GM12878 (cell line): ENCODE results near the gene TLCD3B. TPM values are rescaled to one million over a fixed set of nuclear protein-coding genes. Genes with fewer than 3 reads are reported as not detected.

Experiments used
- ATAC-seq: fragments of 200-7000 bp; cut with Tn5 transposase; 3 replicates; pipeline ENCODE4 v1.9.1; 2020; ENCODE audit warnings: mild to moderate bottlenecking, moderate library complexity
- BruUV-seq: library from RNA; stranded (reverse); fragments of 400-500 nt; replicated peaks from 2 replicates; lab custom pipeline; 2021; lab: Mats Ljungman, UMichigan
- CTCF ChIA-PET: fragments of 300-600 bp; sonication (Branson Sonifier 250); formaldehyde crosslinking; extraction: SDS; loops from one replicate; lab custom pipeline; 2021; ENCODE audit warnings: inconsistent platforms; lab: Yijun Ruan, JAX
- POLR2A ChIA-PET: fragments of 350-600 bp; formaldehyde crosslinking; extraction: SDS; loops from one replicate; lab custom pipeline; 2021; ENCODE audit warnings: inconsistent platforms; lab: Charles Lee
- RAD21 ChIA-PET: fragments of 300-600 bp; sonication (Branson Sonifier 250); formaldehyde crosslinking; loops from one replicate; lab custom pipeline; 2023; ENCODE audit warnings: antibody characterized with exemption; ENCODE audit not compliant: unreplicated experiment; lab: Charles Lee
- SMC1A ChIA-PET: fragments of 300-600 bp; sonication (Branson Sonifier 250); formaldehyde crosslinking; loops from one replicate; lab custom pipeline; 2023; ENCODE audit not compliant: unreplicated experiment, uncharacterized antibody; lab: Charles Lee
- DNase-seq: peaks from one replicate; pipeline ENCODE4 v3.0.0-alpha.2; 2011; ENCODE audit warnings: low read depth, low spot score
- FAIRE-seq: peaks from 3 replicates; lab custom pipeline; 2011; peaks lifted over from hg19 to GRCh38; lab: Jason Lieb, UNC
- H2AFZ ChIP-seq: 2 replicates; pipeline ENCODE4 v1.6.0; 2011; ENCODE audit warnings: low read depth, low read length, control low read depth; ENCODE audit not compliant: control insufficient read depth
- H3K27ac ChIP-seq: 2 replicates; pipeline ENCODE4 v1.5.1; 2011; ENCODE audit warnings: control low read depth; ENCODE audit not compliant: control insufficient read depth, insufficient read depth
- H3K27me3 ChIP-seq, 2 experiments: replicated peaks in 1 of 2; 2 replicates each; pipeline versions ENCODE4 v1.6.0 to v1.6.1; 2011; ENCODE audit warnings: low read length in 1 of 2; ENCODE audit not compliant: control insufficient read depth in 2 of 2, insufficient read depth in 2 of 2
- H3K36me3 ChIP-seq, 2 experiments: 2 replicates each; pipeline ENCODE4 v1.5.1; 2011; ENCODE audit warnings: low read length in 1 of 2; ENCODE audit not compliant: control insufficient read depth in 2 of 2, insufficient read depth in 2 of 2
- H3K4me1 ChIP-seq: 2 replicates; pipeline ENCODE4 v1.6.1; 2011; ENCODE audit warnings: mild to moderate bottlenecking, low read length, moderate library complexity, mixed read lengths; ENCODE audit not compliant: control insufficient read depth, insufficient read depth
- H3K4me2 ChIP-seq: 2 replicates; pipeline ENCODE4 v1.6.0; 2011; ENCODE audit warnings: control low read depth; ENCODE audit not compliant: control insufficient read depth, insufficient read depth
- H3K4me3 ChIP-seq: fragments of 200-600 bp; sonication (generic); 2 replicates; pipeline ENCODE4 v1.5.1; 2016
- H3K79me2 ChIP-seq: 2 replicates; pipeline ENCODE4 v1.6.0; 2011; ENCODE audit warnings: low read length; ENCODE audit not compliant: control insufficient read depth, insufficient read depth
- H3K9ac ChIP-seq: 2 replicates; pipeline ENCODE4 v1.8.0; 2011; ENCODE audit warnings: low read length, control low read depth, mixed read lengths; ENCODE audit not compliant: control insufficient read depth, insufficient read depth
- H3K9me3 ChIP-seq: replicated peaks from 3 replicates; pipeline ENCODE4 v1.5.1; 2011; ENCODE audit warnings: mild to moderate bottlenecking, low read length; ENCODE audit not compliant: control insufficient read depth, insufficient read depth
- H4K20me1 ChIP-seq: 2 replicates; pipeline ENCODE4 v1.6.0; 2011; ENCODE audit not compliant: control insufficient read depth, insufficient read depth
- BCL11A ChIP-seq: IDR thresholded peaks from 2 replicates; pipeline ENCODE4 v1.6.1; 2011; ENCODE audit warnings: low read depth, low read length
- BHLHE40 ChIP-seq, 2 experiments: fragments of 450-650 bp in 1 of 2; IDR thresholded peaks; 2 replicates each; pipeline ENCODE4 v1.6.1; 2011 to 2017; ENCODE audit warnings: low read depth in 2 of 2, borderline replicate concordance in 1 of 2, improper control_type of control experiment in 1 of 2, low read length in 1 of 2, mild to moderate bottlenecking in 1 of 2
- CBFB ChIP-seq: IDR thresholded peaks from 2 replicates; pipeline ENCODE4 v1.6.1; 2016; ENCODE audit warnings: antibody characterized with exemption, low read depth
- CHD1 ChIP-seq: IDR thresholded peaks from 2 replicates; pipeline ENCODE4 v1.6.1; 2012; ENCODE audit warnings: low read depth, low read length, improper control_type of control experiment
- KLF5 ChIP-seq: fragments of 450-650 bp; IDR thresholded peaks from 2 replicates; pipeline ENCODE4 v1.6.1; 2014; ENCODE audit warnings: mild to moderate bottlenecking; ENCODE audit not compliant: partially characterized antibody
- MXI1 ChIP-seq: fragments of 150-350 bp; IDR thresholded peaks from 2 replicates; pipeline ENCODE4 v1.6.1; 2011; ENCODE audit warnings: low read depth, mild to moderate bottlenecking, inconsistent platforms, low read length, improper control_type of control experiment
- PML ChIP-seq: IDR thresholded peaks from 2 replicates; pipeline ENCODE4 v1.6.1; 2012; ENCODE audit warnings: low read length, inconsistent platforms
- RELA ChIP-seq: fragments of 450-650 bp; IDR thresholded peaks from 2 replicates; pipeline ENCODE4 v1.8.0; 2014; ENCODE audit warnings: borderline replicate concordance; ENCODE audit not compliant: partially characterized antibody
- RUNX3 ChIP-seq: IDR thresholded peaks from 2 replicates; pipeline ENCODE4 v1.6.1; 2012; ENCODE audit warnings: low read length, inconsistent platforms
- SREBF2 ChIP-seq: IDR thresholded peaks from 2 replicates; pipeline ENCODE4 v1.6.1; 2012; ENCODE audit warnings: mild to moderate bottlenecking, low read length
- YY1 ChIP-seq: IDR thresholded peaks from 2 replicates; pipeline ENCODE4 v1.6.1; 2011; ENCODE audit warnings: low read depth, mild to moderate bottlenecking, low read length
- ZBED1 ChIP-seq: IDR thresholded peaks from 2 replicates; pipeline ENCODE4 v1.6.1; 2016; ENCODE audit warnings: borderline replicate concordance
- WGBS: methylation state at CpG from one replicate; pipeline ENCODE4 v1.1.6; 2016; ENCODE audit warnings: low lambda C conversion rate; ENCODE audit not compliant: insufficient replicate concordance, insufficient coverage; ENCODE audit errors: missing lambda C conversion rate; 5-methylcytosine and 5-hydroxymethylcytosine counted together
- in situ Hi-C: fragments of 300-500 bp; cut with MboI; formaldehyde crosslinking; loops from 9 replicates; pipeline ENCODE4 v1.14.3; 2018; ENCODE audit warnings: mixed read lengths
- intact Hi-C: fragments of 100-400 bp; cut with micrococcal nuclease; formaldehyde crosslinking; loops from one replicate; pipeline ENCODE4 v1.14.2; 2022; ENCODE audit not compliant: unreplicated experiment
- polyA plus RNA-seq, 11 experiments: library from polyadenylated mRNA; depleted of rRNA in 4 of 11; unstranded in 6 of 11; stranded (reverse) in 5 of 11; fragments of >200 nt; fragmentation: Nextera tagmentation in 4 of 11; fragmentation: Illumina TruSeq in 1 of 11; extraction: Ambion mirVana in 4 of 11; extraction: Trizol in 1 of 11; gene quantifications; 1 replicate in 1 of 11; 2 replicates in 10 of 11; pipeline versions ENCODE4 v1.2.1 to v1.2.3, GENCODE V29; 2011 to 2016; ENCODE audit warnings: inconsistent platforms in 2 of 11, missing spikeins in 2 of 11, low read depth in 1 of 11
- total RNA-seq, 4 experiments: library from RNA; depleted of rRNA in 3 of 4; stranded (reverse); fragments of >200 nt in 3 of 4; fragmentation: Illumina TruSeq in 1 of 4; extraction: Trizol in 1 of 4; gene quantifications; 2 replicates each; pipeline versions ENCODE4 v1.2.1 to v1.2.3, GENCODE V29; 2013 to 2021
- TF ChIP-seq, protein P1 (sequence below): fragments of 450-650 bp; IDR thresholded peaks from 2 replicates; pipeline ENCODE4 v1.6.1; 2018; ENCODE audit warnings: borderline replicate concordance, mild to moderate bottlenecking; ENCODE audit not compliant: partially characterized antibody
- TF ChIP-seq, protein P2 (sequence below): IDR thresholded peaks from 2 replicates; pipeline ENCODE4 v1.6.1; 2011; ENCODE audit warnings: low read depth, low read length, improper control_type of control experiment, borderline replicate concordance
- TF ChIP-seq, protein P3 (sequence below): IDR thresholded peaks from 2 replicates; pipeline ENCODE4 v1.6.1; 2012; ENCODE audit warnings: low read depth, low read length, improper control_type of control experiment

Gene TLCD3B
- total and polyA plus RNA-seq, 10 of the 15 experiments (the other 5 are each of a cell fraction or from before 2014, with no cell fraction given), result 0.05 to 0.51 (median 0.18) TPM; not detected in 4

DNA sequence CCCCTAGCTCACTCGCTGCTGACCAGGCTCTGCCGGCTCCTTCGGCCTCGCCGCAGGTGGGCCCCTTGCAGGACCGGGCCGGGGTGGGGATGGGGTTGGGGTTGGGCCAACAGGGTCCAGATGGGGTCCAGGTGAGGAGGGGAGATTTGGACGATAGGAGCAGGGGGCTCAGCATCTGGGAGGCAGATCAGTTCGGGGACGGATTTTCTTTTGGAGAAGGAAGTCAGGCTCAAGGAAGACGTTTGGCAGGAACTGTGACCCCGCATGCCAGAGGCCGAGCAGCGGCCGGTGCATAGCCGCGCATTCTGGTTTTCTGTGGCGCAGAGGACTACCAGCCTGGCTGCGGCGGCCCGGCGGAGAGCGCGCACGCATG lies 33.6 kb upstream of the TLCD3B start:
- SMC1A ChIA-PET, result interaction anchor here (1.2 kb wide), 1 partner anchor 30 kb away, joined by 3 read pairs; no protein-coding TSS in a partner anchor
- no peak for DNase-seq
- in situ Hi-C loops, result no loop called here
- intact Hi-C loops, result no loop called here
- POLR2A ChIA-PET, result interaction anchor here (0.6 to 4.3 kb wide), 8 partner anchors 10 to 318 kb away, joined by 3 to 21 read pairs (median 6); partner anchors contain the start of genes PPP4C, SEPTIN1, TBX6 and YPEL3
- Histone ChIP-seq H3K9me3 (no peaks in the 10 kb centered on the region), H3K79me2 (peaks cover 61% of the 10 kb centered on the region), H3K4me1 (peaks cover 27% of the 10 kb centered on the region), H3K4me3 (peak overlapping the region; percentile 94), H3K4me2 (peak overlapping the region; percentile 81), H3K36me3 (peaks cover 25 to 27% of the 10 kb centered on the region in 2 experiments), H2AFZ (peak overlapping the region; percentile 77), H3K27ac (peak overlapping the region; percentile 94), H4K20me1 (peaks cover 24% of the 10 kb centered on the region)
- under 1% methylated on average over 24 of the region's 25 CpGs for WGBS
- no peak for FAIRE-seq
- CTCF ChIA-PET, result interaction anchor here (0.7 to 8.5 kb wide), 4 partner anchors 10 to 32 kb away, joined by 3 to 77 read pairs (median 30); partner anchors contain the start of genes TBX6 and YPEL3
- TF ChIP-seq MXI1, result no peak
- no peak for TF ChIP-seq SREBF2
- TF ChIP-seq PML, result no peak
- TF ChIP-seq, protein P1, sequence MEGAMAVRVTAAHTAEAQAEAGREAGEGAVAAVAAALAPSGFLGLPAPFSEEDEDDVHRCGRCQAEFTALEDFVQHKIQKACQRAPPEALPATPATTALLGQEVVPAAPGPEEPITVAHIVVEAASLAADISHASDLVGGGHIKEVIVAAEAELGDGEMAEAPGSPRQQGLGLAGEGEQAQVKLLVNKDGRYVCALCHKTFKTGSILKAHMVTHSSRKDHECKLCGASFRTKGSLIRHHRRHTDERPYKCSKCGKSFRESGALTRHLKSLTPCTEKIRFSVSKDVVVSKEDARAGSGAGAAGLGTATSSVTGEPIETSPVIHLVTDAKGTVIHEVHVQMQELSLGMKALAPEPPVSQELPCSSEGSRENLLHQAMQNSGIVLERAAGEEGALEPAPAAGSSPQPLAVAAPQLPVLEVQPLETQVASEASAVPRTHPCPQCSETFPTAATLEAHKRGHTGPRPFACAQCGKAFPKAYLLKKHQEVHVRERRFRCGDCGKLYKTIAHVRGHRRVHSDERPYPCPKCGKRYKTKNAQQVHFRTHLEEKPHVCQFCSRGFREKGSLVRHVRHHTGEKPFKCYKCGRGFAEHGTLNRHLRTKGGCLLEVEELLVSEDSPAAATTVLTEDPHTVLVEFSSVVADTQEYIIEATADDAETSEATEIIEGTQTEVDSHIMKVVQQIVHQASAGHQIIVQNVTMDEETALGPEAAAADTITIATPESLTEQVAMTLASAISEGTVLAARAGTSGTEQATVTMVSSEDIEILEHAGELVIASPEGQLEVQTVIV, result no peak
- TF ChIP-seq, protein P2, sequence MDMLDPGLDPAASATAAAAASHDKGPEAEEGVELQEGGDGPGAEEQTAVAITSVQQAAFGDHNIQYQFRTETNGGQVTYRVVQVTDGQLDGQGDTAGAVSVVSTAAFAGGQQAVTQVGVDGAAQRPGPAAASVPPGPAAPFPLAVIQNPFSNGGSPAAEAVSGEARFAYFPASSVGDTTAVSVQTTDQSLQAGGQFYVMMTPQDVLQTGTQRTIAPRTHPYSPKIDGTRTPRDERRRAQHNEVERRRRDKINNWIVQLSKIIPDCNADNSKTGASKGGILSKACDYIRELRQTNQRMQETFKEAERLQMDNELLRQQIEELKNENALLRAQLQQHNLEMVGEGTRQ, result no peak
- no peak for TF ChIP-seq CBFB
- TF ChIP-seq, protein P3, sequence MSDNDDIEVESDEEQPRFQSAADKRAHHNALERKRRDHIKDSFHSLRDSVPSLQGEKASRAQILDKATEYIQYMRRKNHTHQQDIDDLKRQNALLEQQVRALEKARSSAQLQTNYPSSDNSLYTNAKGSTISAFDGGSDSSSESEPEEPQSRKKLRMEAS, result no peak
- TF ChIP-seq YY1, result 0 out of 2 replicates have a peak, but pooled peaks have one; percentile 1
- no peak for TF ChIP-seq BHLHE40 (IDR thresholded peaks at IDR 0.05; ENCODE audit: borderline replicate concordance in 1 of 2, low read depth in 2 of 2, low read length in 1 of 2)
- TF ChIP-seq ZBED1, result no peak
- TF ChIP-seq RELA, result no peak
- TF ChIP-seq BCL11A, result no peak
- TF ChIP-seq KLF5, result no peak
- TF ChIP-seq RUNX3, result peak; percentile 11; the same call in 1 of the 2 replicates
- TF ChIP-seq CHD1, result no peak
- TF ChIP-seq, all 136 proteins: peak for 2
- no TSS peak for BruUV-seq
- peak overlapping the region; percentile 93 for H3K9ac ChIP-seq
- no peaks in the 10 kb centered on the region for H3K27me3 ChIP-seq
- RAD21 ChIA-PET, result interaction anchor here (0.6 to 3.7 kb wide), 6 partner anchors 9 to 565 kb away, joined by 3 to 42 read pairs (median 4); partner anchors contain the start of genes DCTPP1 and TBX6
- peak; percentile 5 for ATAC-seq
